ENCODE data around the gene POU2F1.

Gene POU2F1

GRCh38 chr1:167462341-167462740, 241.7 kb downstream of the POU2F1 start:
- no peak for DNase-seq (ENCODE audit: low read depth in 2 of 3, low spot score in 2 of 3)

GRCh38 chr1:167463080-167463479, 242.4 kb downstream of the POU2F1 start:
- no peak for DNase-seq (ENCODE audit: low read depth in 2 of 3, low spot score in 2 of 3)

GRCh38 chr1:167463875-167464575, 243.3 kb downstream of the POU2F1 start:
- no peak for DNase-seq (ENCODE audit: low read depth in 2 of 3, low spot score in 2 of 3)

GRCh38 chr1:167465018-167465417, 244.3 kb downstream of the POU2F1 start:
- no peak for DNase-seq (ENCODE audit: low read depth in 2 of 3, low spot score in 2 of 3)

- DNase-seq (ENCODE audit: low read depth in 2 of 3, low spot score in 2 of 3): no peak
These were observed 245.1 kb downstream of the POU2F1 start for GRCh38 chr1:167465743-167466142.

- DNase-seq (ENCODE audit: low read depth in 2 of 3, low spot score in 2 of 3): no peak
These were observed 246.5 kb downstream of the POU2F1 start for GRCh38 chr1:167467126-167467710.

GRCh38 chr1:167467752-167468151, 247.1 kb downstream of the POU2F1 start:
- DNase-seq (ENCODE audit: low read depth in 2 of 3, low spot score in 2 of 3): no peak

GRCh38 chr1:167469280-167469965, 248.7 kb downstream of the POU2F1 start:
- DNase-seq (ENCODE audit: low read depth in 2 of 3, low spot score in 2 of 3): no peak

GRCh38 chr1:167471568-167471967, 250.9 kb downstream of the POU2F1 start:
- no peak for DNase-seq (ENCODE audit: low read depth in 2 of 3, low spot score in 2 of 3)

GRCh38 chr1:167472752-167473521, 252.3 kb downstream of the POU2F1 start:
- no peak for DNase-seq (ENCODE audit: low read depth in 2 of 3, low spot score in 2 of 3)

- DNase-seq (ENCODE audit: low read depth in 2 of 3, low spot score in 2 of 3): no peak
These were observed 253.1 kb downstream of the POU2F1 start for GRCh38 chr1:167473761-167474160.

GRCh38 chr1:167474191-167474641, 253.5 kb downstream of the POU2F1 start:
- DNase-seq (ENCODE audit: low read depth in 2 of 3, low spot score in 2 of 3): no peak

GRCh38 chr1:167476061-167476460, 255.4 kb downstream of the POU2F1 start:
- DNase-seq (ENCODE audit: low read depth in 2 of 3, low spot score in 2 of 3): no peak
